C4-2B (cell line): Measurements from ENCODE around the gene KCNC1.

Experiments used
- CTCF ChIP-seq: fragments of 450-650 bp; conservative IDR thresholded peaks from 2 replicates; pipeline ENCODE4 v1.5.1; 2017; ENCODE audit warnings: mild to moderate bottlenecking
- ZFX ChIP-seq: fragments of 450-650 bp; IDR thresholded peaks from 2 replicates; pipeline ENCODE4 v1.6.1; 2017

GRCh38 chr11:17810041-17810440, 75.5 kb downstream of the KCNC1 start:
- no peak for TF ChIP-seq CTCF
- no peak for TF ChIP-seq ZFX
